A673 (cell line): ENCODE measurements around the gene NRN1.

ENCODE experiments used
- CTCF ChIP-seq: fragments of 300-800, 200-600 bp; sonication (generic); conservative IDR thresholded peaks from 2 replicates; pipeline ENCODE4 v1.5.1; 2017; ENCODE audit warnings: low read depth, mild to moderate bottlenecking, antibody characterized with exemption, low read length, moderate library complexity, mixed read lengths
- EZH2 ChIP-seq: fragments of 200-600 bp; sonication (generic); IDR thresholded peaks from 2 replicates; pipeline ENCODE4 v1.6.1; 2017; ENCODE audit warnings: borderline replicate concordance, low read depth, mild to moderate bottlenecking, mixed read lengths, antibody characterized with exemption, low read length; ENCODE audit not compliant: poor library complexity, severe bottlenecking

- TF ChIP-seq CTCF (no peak), EZH2 (no peak)
Measured at GRCh38 chr6:6004390-6004995, 2.2 kb downstream of the NRN1 start.
